ENCODE results near the gene CCDC106. TPM values are rescaled to one million over a fixed set of nuclear protein-coding genes. Genes with fewer than 3 reads are reported as not detected.

Gene CCDC106
- total RNA-seq, 1 experiment from 2014 or later: 36.0 TPM

- intact Hi-C loops (cut with micrococcal nuclease): no loop called here
- no TSS peak for BruUV-seq (replicated peaks)
- Histone ChIP-seq H3K4me3 (ENCODE audit: low read length) (no peak overlapping the region), H3F3A (ENCODE audit: low read length, unreplicated experiment) (no peaks in the 10 kb centered on the region), H3K4me1 (ENCODE audit: insufficient read depth, low read length) (no peaks in the 10 kb centered on the region), H4K20me1 (ENCODE audit: low read length) (no peaks in the 10 kb centered on the region), H3K27ac (ENCODE audit: low read length) (no peak overlapping the region), H3K9me3 (ENCODE audit: low read length) (no peaks in the 10 kb centered on the region), H3K9me2 (replicated peaks; ENCODE audit: low read length) (no peaks in the 10 kb centered on the region), H3K4me2 (ENCODE audit: low read length) (no peak overlapping the region), H2AFZ (ENCODE audit: low read length) (no peak overlapping the region), H3K9ac (ENCODE audit: low read length) (no peak overlapping the region), H3K36me3 (ENCODE audit: low read depth, low read length) (peaks cover 34% of the 10 kb centered on the region), H3K79me2 (ENCODE audit: low read length) (no peaks in the 10 kb centered on the region), H3K27me3 (ENCODE audit: low read length) (no peaks in the 10 kb centered on the region)
- ATAC-seq: no peak
- TF ChIP-seq EZH2phosphoT487 (IDR thresholded peaks at IDR 0.05; ENCODE audit: borderline replicate concordance, low read length) (no peak), CTCF (conservative IDR thresholded peaks at IDR 0.05; ENCODE audit: low read depth, low read length) (no peak), EZH2 (IDR thresholded peaks at IDR 0.05; ENCODE audit: low read length, unreplicated experiment) (no peak)
- ChIA-PET CTCF (no interaction called here), POLR2A (ENCODE audit: unreplicated experiment) (no interaction called here)
- no peak for DNase-seq
These were observed 46.9 kb downstream of the CCDC106 start for GRCh38 chr19:55694656-55695491.

GRCh38 chr19:55695511-55696290 is 47.7 kb downstream of the CCDC106 start:
- Histone ChIP-seq H3K4me1 (ENCODE audit: insufficient read depth, low read length) (no peaks in the 10 kb centered on the region), H3F3A (ENCODE audit: low read length, unreplicated experiment) (no peaks in the 10 kb centered on the region), H2AFZ (ENCODE audit: low read length) (no peak overlapping the region), H3K9me3 (ENCODE audit: low read length) (no peaks in the 10 kb centered on the region), H3K4me3 (ENCODE audit: low read length) (no peak overlapping the region), H3K79me2 (ENCODE audit: low read length) (no peaks in the 10 kb centered on the region), H3K27me3 (ENCODE audit: low read length) (no peaks in the 10 kb centered on the region), H4K20me1 (ENCODE audit: low read length) (no peaks in the 10 kb centered on the region), H3K36me3 (ENCODE audit: low read depth, low read length) (peaks cover 31% of the 10 kb centered on the region), H3K4me2 (ENCODE audit: low read length) (no peak overlapping the region), H3K9ac (ENCODE audit: low read length) (no peak overlapping the region), H3K27ac (ENCODE audit: low read length) (no peak overlapping the region), H3K9me2 (replicated peaks; ENCODE audit: low read length) (no peaks in the 10 kb centered on the region)
- intact Hi-C loops (cut with micrococcal nuclease): no loop called here
- no peak for TF ChIP-seq EZH2 (IDR thresholded peaks at IDR 0.05; ENCODE audit: low read length, unreplicated experiment)
- no peak for TF ChIP-seq EZH2phosphoT487 (IDR thresholded peaks at IDR 0.05; ENCODE audit: borderline replicate concordance, low read length)
- TF ChIP-seq CTCF (conservative IDR thresholded peaks at IDR 0.05; ENCODE audit: low read depth, low read length): no peak
- DNase-seq: no peak
- ATAC-seq: no peak
- ChIA-PET POLR2A (ENCODE audit: unreplicated experiment) (no interaction called here), CTCF (no interaction called here)
- BruUV-seq (replicated peaks): TSS peak; percentile 61
